GM19467 (cell line): ENCODE measurements around the gene TECTA.
"Not testable (repeated sequence)": the region's sequence is repeated elsewhere in the genome, so short reads cannot be mapped to it uniquely, and the experiment has no call there.

Source experiments
- ATAC-seq: cut with Tn5 transposase; IDR thresholded peaks from one replicate; pipeline ENCODE4 v1.9.1; 2021; ENCODE audit warnings: mild to moderate bottlenecking, moderate library complexity; ENCODE audit not compliant: unreplicated experiment

The TECTA gene

GRCh38 chr11:121225382-121225781 is 124.3 kb downstream of the TECTA start:
- no peak for ATAC-seq

- ATAC-seq: no peak
These were observed 125.6 kb downstream of the TECTA start for GRCh38 chr11:121226415-121227263.

- no peak for ATAC-seq
These were observed 127.8 kb downstream of the TECTA start for GRCh38 chr11:121228851-121229250.

- no peak for ATAC-seq
These were observed 128.6 kb downstream of the TECTA start for GRCh38 chr11:121229495-121230215.

GRCh38 chr11:121231576-121232278 is 130.7 kb downstream of the TECTA start:
- ATAC-seq: no peak

GRCh38 chr11:121235057-121235456 is 134.0 kb downstream of the TECTA start:
- ATAC-seq: no peak

- ATAC-seq: peak; percentile 71
These were observed 135.3 kb downstream of the TECTA start for GRCh38 chr11:121236115-121237001.

GRCh38 chr11:121237247-121237646 is 136.2 kb downstream of the TECTA start:
- not testable (repeated sequence) for ATAC-seq

GRCh38 chr11:121237686-121238658 is 136.9 kb downstream of the TECTA start:
- no peak for ATAC-seq

GRCh38 chr11:121238956-121239355 is 137.9 kb downstream of the TECTA start:
- no peak for ATAC-seq

GRCh38 chr11:121240001-121240400 is 139.0 kb downstream of the TECTA start:
- ATAC-seq: not testable (repeated sequence)

- no peak for ATAC-seq
These were observed 139.7 kb downstream of the TECTA start for GRCh38 chr11:121240650-121241303.
